Measurements from ENCODE around the gene CYB561D1. TPM values are rescaled to one million over a fixed set of nuclear protein-coding genes. Genes with fewer than 3 reads are reported as not detected.

Gene CYB561D1
- total and polyA plus RNA-seq, 10 of the 15 experiments (the other 5 are each of a cell fraction or from before 2014, with no cell fraction given), result 0.68 to 9.0 (median 3.3) TPM

GRCh38 chr1:109497449-109498160, 3.7 kb downstream of the CYB561D1 start:
- TF ChIP-seq KDM1A (IDR thresholded peaks at IDR 0.05; ENCODE audit: borderline replicate concordance), result no peak
- ChIA-PET SMC1A (ENCODE audit: uncharacterized antibody, unreplicated experiment) (interaction anchor here (1.0 to 14.4 kb wide), 4 partner anchors 9 to 33 kb away, joined by 3 to 431 read pairs (median 6); no protein-coding TSS in a partner anchor), CTCF (interaction anchor here (0.7 to 26.7 kb wide), 14 partner anchors 11 to 487 kb away, joined by 3 to 1280 read pairs (median 4); partner anchors contain the start of genes AHCYL1, AMIGO1 and GPR61), POLR2A (interaction anchor here (0.8 to 2.4 kb wide), 4 partner anchors 18 to 72 kb away, joined by 3 to 10 read pairs (median 3); no protein-coding TSS in a partner anchor), RAD21 (ENCODE audit: unreplicated experiment) (interaction anchor here (0.7 to 13.4 kb wide), 3 partner anchors 33 to 222 kb away, joined by 4 to 422 read pairs (median 5); no protein-coding TSS in a partner anchor)
- in situ Hi-C loops (cut with MboI), result no loop called here
- no TSS peak for BruUV-seq (replicated peaks)
- Histone ChIP-seq H3K9ac (ENCODE audit: control insufficient read depth, insufficient read depth, low read length) (no peak overlapping the region), H4K20me1 (ENCODE audit: control insufficient read depth, insufficient read depth) (peaks cover 4% of the 10 kb centered on the region; the same call in 1 of the 2 replicates), H3K9me3 (replicated peaks; ENCODE audit: control insufficient read depth, insufficient read depth, low read length) (no peaks in the 10 kb centered on the region), H3K4me1 (ENCODE audit: control insufficient read depth, insufficient read depth, low read length) (peaks cover 4% of the 10 kb centered on the region), H3K27ac (ENCODE audit: control insufficient read depth, insufficient read depth) (no peak overlapping the region), H3K36me3 (ENCODE audit: control insufficient read depth in 2 of 2, insufficient read depth in 2 of 2, low read length in 1 of 2) (peaks cover 7 to 20% of the 10 kb centered on the region in 2 experiments; a peak in 3 of 4 replicates), H3K27me3 (replicated peaks in 1 of 2; ENCODE audit: control insufficient read depth in 2 of 2, insufficient read depth in 2 of 2, low read length in 1 of 2) (no peaks in the 10 kb centered on the region), H2AFZ (ENCODE audit: control insufficient read depth, low read depth, low read length) (no peak overlapping the region), H3K79me2 (ENCODE audit: control insufficient read depth, insufficient read depth, low read length) (peaks cover 9% of the 10 kb centered on the region), H3K4me2 (ENCODE audit: control insufficient read depth, insufficient read depth) (no peak overlapping the region), H3K4me3 (no peak overlapping the region)
- WGBS (ENCODE audit: insufficient coverage, insufficient replicate concordance, low lambda C conversion rate, missing lambda C conversion rate), result 63% methylated on average over 9 of the region's 9 CpGs
- DNase-seq (ENCODE audit: low read depth, low spot score) (no peak), FAIRE-seq (no peak), ATAC-seq (no peak)
- intact Hi-C loops (cut with micrococcal nuclease; ENCODE audit: unreplicated experiment), result loop anchor here (1.0 kb wide), 1 partner anchor 35 kb away; no protein-coding TSS in a partner anchor

DNA sequence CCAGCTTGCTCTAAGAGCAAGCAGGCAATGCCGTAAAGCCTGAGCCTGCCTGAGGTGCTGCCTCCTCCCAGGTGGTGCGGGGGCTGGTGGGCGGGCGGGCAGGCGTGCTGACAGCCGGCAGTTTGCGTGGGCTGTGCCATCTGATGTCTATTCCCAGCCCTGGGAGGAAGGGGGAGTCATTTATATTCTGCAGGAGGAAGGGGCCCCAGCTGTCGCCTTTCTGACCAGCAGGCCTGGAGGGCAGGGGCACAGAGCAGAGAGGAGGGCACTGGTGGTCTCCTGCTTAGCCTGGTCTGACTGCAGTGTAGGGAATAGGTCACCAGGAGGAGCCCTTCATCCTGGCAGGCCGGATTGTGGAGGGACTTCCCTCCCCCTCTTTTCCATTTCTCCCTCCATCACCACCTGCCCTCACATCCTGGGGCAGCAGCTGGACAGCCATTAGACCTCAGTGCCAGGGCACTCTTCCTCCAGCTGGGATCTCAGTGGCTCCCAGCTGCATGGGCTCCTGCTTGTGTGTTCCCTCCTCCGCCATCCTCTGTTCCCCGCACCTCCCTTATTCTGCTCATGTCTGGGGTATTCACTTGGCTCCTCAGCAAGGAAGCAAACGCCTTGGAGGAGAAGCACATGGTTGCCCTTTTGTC, 4.4 kb downstream of the CYB561D1 start:
- ChIA-PET CTCF (interaction anchor here (0.6 to 26.7 kb wide), 16 partner anchors 8 to 299 kb away, joined by 3 to 1280 read pairs (median 4); partner anchors contain the start of genes AMIGO1, GPR61 and GSTM1), SMC1A (ENCODE audit: uncharacterized antibody, unreplicated experiment) (interaction anchor here (0.9 to 14.4 kb wide), 7 partner anchors 8 to 48 kb away, joined by 3 to 431 read pairs (median 4); no protein-coding TSS in a partner anchor), POLR2A (interaction anchor here (0.6 to 2.4 kb wide), 6 partner anchors 12 to 73 kb away, joined by 3 to 10 read pairs (median 4); no protein-coding TSS in a partner anchor), RAD21 (ENCODE audit: unreplicated experiment) (interaction anchor here (0.7 to 13.4 kb wide), 6 partner anchors 15 to 73 kb away, joined by 3 to 422 read pairs (median 4); no protein-coding TSS in a partner anchor)
- no peak overlapping the region for H3K4me3 ChIP-seq
- intact Hi-C loops (cut with micrococcal nuclease; ENCODE audit: unreplicated experiment) (loop anchor here (1.0 kb wide), 1 partner anchor 34 kb away; no protein-coding TSS in a partner anchor), in situ Hi-C loops (cut with MboI) (no loop called here)
- no peak overlapping the region for H3K4me2 ChIP-seq (ENCODE audit: control insufficient read depth, insufficient read depth)
- no peak overlapping the region for H3K27ac ChIP-seq (ENCODE audit: control insufficient read depth, insufficient read depth)
- WGBS (ENCODE audit: insufficient coverage, insufficient replicate concordance, low lambda C conversion rate, missing lambda C conversion rate), result 78% methylated on average over 12 of the region's 12 CpGs
- no TSS peak for BruUV-seq (replicated peaks)
- peaks cover 9% of the 10 kb centered on the region for H3K79me2 ChIP-seq (ENCODE audit: control insufficient read depth, insufficient read depth, low read length)
- no peak overlapping the region for H2AFZ ChIP-seq (ENCODE audit: control insufficient read depth, low read depth, low read length)
- H3K4me1 ChIP-seq (ENCODE audit: control insufficient read depth, insufficient read depth, low read length), result peaks cover 4% of the 10 kb centered on the region
- ATAC-seq, result peak; percentile 8; the same call in 1 of the 3 replicates
- FAIRE-seq, result no peak
- H3K36me3 ChIP-seq (ENCODE audit: control insufficient read depth in 2 of 2, insufficient read depth in 2 of 2, low read length in 1 of 2), result peaks cover 7 to 20% of the 10 kb centered on the region in 2 experiments; a peak in 3 of 4 replicates
- peaks cover 4% of the 10 kb centered on the region; the same call in 1 of the 2 replicates for H4K20me1 ChIP-seq (ENCODE audit: control insufficient read depth, insufficient read depth)
- no peaks in the 10 kb centered on the region for H3K9me3 ChIP-seq (replicated peaks; ENCODE audit: control insufficient read depth, insufficient read depth, low read length)
- no peak overlapping the region for H3K9ac ChIP-seq (ENCODE audit: control insufficient read depth, insufficient read depth, low read length)
- DNase-seq (ENCODE audit: low read depth, low spot score), result no peak
- no peaks in the 10 kb centered on the region for H3K27me3 ChIP-seq (replicated peaks in 1 of 2; ENCODE audit: control insufficient read depth in 2 of 2, insufficient read depth in 2 of 2, low read length in 1 of 2)
- TF ChIP-seq NFYB (IDR thresholded peaks at IDR 0.05; ENCODE audit: insufficient read depth, low read depth, low read length) (no peak), HDGF (IDR thresholded peaks at IDR 0.05) (peak; percentile 69), PAX8 (IDR thresholded peaks at IDR 0.05) (no peak), ZBED1 (IDR thresholded peaks at IDR 0.05; ENCODE audit: borderline replicate concordance) (no peak), SMARCA5 (IDR thresholded peaks at IDR 0.05) (no peak), SIN3A (IDR thresholded peaks at IDR 0.05; ENCODE audit: low read depth, low read length) (no peak), GATAD2B (conservative IDR thresholded peaks at IDR 0.05; ENCODE audit: low read depth) (no peak), TARDBP (IDR thresholded peaks at IDR 0.05; ENCODE audit: borderline replicate concordance) (no peak)
- TF ChIP-seq, protein P1, sequence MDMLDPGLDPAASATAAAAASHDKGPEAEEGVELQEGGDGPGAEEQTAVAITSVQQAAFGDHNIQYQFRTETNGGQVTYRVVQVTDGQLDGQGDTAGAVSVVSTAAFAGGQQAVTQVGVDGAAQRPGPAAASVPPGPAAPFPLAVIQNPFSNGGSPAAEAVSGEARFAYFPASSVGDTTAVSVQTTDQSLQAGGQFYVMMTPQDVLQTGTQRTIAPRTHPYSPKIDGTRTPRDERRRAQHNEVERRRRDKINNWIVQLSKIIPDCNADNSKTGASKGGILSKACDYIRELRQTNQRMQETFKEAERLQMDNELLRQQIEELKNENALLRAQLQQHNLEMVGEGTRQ (IDR thresholded peaks at IDR 0.05; ENCODE audit: borderline replicate concordance, low read depth, low read length), result no peak
